NCI-H2196 treated with DMSO at 0.1 percent for 48 hours (cell line): ENCODE results near the gene ITCH.

Source experiments
- DNase-seq: peaks from one replicate; lab custom pipeline; 2025; ENCODE audit not compliant: unreplicated experiment; lab: John Stamatoyannopoulos, UW

ITCH gene

GRCh38 chr20:34526466-34526865 lies 163.4 kb downstream of the ITCH start:
- no peak for DNase-seq

- DNase-seq = no peak
Observed at GRCh38 chr20:34527016-34527415, 163.9 kb downstream of the ITCH start.

DNA sequence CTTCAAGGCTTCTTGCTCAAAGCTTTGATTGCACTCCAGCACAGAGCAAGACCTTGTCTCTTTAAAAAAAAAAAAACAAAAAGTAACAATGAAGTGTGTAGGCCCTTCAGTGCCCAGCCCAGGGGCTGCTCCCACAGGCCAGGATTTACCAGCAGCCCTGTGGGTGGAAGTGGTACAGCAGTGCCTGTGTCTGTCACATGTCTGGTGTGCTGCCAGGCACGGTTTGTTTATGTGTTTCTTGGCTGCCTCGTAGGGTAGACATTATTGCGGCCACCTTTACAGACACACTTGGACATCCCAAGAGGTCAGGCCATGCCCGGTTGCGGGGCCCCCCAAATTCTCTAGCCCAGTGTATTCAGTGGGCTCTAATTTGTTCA lies 165.8 kb downstream of the ITCH start:
- no peak for DNase-seq

- DNase-seq = no peak
Observed at GRCh38 chr20:34529742-34530141, 166.7 kb downstream of the ITCH start.

DNA sequence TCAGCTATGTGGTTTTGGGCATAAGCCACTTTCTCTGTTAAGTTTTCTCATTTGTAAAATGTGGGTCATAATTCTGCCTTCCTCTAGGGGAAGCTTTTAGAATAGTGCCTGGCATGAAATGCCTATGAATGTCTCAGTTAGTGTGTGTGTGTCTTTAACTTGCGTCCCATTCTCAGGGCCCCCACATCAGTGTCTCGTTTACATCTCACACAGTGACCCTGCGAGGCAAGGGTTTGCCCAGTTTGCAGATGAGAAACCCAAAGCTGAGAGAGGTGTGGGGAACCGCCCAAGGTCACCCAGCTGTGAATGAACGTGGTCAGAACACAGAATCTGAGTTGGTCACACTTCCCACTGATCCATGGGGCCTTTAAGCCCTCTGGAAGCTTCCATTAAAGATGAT lies 167.3 kb downstream of the ITCH start:
- no peak for DNase-seq

DNA sequence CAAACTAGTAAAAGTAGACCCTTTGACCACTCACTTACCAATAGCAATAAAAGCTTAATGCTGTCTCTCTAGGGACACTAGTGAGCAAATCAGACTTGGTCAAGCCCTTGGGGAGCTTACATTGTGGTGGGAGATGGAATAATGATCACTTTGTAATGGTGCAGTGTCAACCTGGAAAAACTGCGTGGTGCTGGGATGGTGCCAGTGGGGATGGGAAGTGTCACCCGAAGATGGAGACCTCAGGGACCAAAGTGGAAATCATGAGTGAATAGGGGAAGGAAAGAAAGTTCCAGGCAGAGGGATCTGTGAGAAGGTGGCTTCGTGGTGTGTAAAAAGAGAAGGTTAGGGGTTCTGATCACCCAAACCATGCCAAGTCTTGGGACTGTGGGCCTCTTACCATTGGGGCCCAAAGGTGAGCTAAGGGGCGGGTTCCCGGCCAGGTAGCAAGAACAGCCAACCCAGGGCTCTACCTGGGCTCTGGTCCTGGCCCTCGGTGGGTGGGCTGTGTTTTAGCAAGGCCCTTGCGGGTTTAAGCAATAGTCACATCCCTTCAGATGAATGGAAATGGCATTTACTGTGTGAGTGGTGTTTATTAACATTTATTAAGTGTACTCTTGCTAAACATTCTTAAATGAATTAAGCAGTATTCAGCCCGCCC lies 168.7 kb downstream of the ITCH start:
- no peak for DNase-seq

DNA sequence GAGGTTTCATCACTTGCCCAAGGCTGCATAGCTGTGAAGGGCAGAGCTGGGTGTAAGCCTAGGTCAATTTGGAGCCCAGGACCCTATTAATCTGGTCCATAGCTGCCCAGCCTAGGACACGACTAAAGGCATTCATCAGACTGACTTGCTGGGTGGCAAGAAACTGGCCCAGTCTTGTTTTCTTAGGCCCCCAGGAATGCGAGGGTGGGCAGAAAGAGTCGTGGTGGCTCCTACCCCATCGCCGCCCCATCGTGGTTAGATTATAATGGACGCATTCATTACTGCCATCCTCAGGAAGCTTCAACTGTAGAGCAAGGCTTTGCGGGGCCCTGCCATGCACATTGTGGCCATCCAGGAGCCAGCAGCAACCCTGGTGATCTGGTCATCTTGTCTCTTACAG lies 169.2 kb downstream of the ITCH start:
- no peak for DNase-seq

DNA sequence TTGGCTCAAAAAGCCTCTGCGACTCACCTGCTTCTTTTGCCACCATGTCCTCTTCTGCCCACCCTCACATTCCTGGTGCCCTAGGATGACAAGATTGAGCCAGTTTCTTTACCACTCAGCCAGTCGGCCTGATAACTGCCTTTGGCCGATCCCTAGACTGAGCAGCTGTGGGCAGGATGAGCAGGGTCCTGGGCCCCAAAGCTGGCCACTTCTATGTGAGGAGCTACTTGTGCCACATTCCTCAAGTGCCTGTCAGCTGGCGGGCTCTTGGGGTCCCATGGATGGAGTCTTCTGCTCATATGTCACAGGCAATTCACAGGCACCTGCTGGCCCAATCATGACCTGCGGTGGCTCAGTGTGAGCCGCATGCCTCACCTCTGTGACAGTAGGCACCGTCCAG lies 169.7 kb downstream of the ITCH start:
- no peak for DNase-seq

GRCh38 chr20:34534391-34535165 lies 171.5 kb downstream of the ITCH start:
- no peak for DNase-seq

GRCh38 chr20:34535301-34535840 lies 172.3 kb downstream of the ITCH start:
- no peak for DNase-seq

DNA sequence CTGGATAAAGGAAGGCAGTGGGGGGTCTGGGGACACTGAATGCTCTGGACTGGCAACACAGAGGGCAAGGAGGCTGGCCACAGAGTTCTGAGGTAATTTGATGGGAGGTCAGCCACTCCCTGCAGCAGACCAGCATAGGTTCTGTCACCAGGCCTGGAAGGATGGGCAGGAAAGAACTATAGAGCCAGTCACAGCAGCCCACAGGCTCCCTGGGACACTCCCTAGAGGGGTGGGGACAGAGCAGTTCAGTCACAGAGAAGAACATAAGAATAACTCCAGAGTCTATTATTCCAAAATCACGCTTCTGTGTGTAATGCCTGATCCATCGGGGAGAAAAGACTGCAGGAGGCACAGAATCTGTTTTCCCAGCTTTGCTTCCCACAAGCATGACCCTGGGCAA lies 172.8 kb downstream of the ITCH start:
- no peak for DNase-seq

- DNase-seq = no peak
Observed at GRCh38 chr20:34536798-34537394, 173.8 kb downstream of the ITCH start.

GRCh38 chr20:34537651-34538050 lies 174.6 kb downstream of the ITCH start:
- no peak for DNase-seq

GRCh38 chr20:34538671-34539123 lies 175.6 kb downstream of the ITCH start:
- peak; percentile 20 for DNase-seq

DNA sequence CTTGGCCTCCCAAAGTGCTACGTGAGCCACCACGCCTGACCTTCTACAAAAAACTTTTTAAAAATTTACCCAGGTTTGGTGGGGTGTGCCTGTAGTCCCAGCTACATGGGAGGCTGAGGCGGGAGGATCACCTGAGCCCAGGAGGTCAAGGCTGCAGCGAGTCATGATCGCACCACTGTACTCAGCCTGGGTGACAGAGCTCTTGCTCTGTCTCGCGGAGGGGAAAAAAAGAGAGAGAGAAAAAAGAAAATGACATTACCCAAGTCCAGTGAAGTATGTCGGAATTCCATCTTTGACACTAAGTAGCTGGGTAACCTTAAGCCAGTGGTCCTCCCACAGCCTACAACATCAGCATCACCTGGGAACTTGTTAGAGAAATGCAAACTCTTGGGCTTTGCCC lies 176.7 kb downstream of the ITCH start:
- no peak for DNase-seq

DNA sequence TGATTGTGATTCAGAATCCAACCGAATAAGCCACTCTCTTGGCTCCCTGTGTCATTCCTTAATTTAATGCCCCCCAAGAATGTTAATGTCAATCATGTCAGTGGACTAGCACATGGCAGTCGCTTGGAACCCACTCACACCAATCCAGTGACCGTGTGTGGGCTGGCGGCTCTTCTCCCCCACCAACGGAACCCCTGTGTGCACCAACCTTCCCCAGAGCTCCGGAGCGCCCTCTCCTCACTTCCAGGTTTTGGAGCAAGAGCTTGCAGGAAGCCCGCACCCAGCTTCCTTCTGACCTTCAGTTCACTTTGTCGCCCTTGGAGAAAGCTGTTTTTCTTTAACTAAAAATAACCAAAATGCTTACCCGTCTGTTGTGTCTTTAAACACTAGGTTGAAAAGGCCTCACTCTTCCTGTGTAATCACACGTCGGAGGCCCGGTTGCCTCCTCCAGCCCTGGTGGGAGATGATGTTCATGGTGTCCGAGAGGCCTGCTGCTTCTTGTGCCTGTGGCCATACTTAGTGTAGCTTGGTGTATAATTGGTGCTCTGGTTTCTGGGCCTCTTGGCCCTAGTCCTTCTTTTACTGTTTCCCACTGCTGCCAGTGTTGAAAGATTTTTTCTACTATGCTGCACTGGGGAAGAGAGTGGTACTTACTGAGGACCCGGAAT lies 177.7 kb downstream of the ITCH start:
- no peak for DNase-seq

GRCh38 chr20:34541264-34541901 lies 178.3 kb downstream of the ITCH start:
- DNase-seq = no peak

DNA sequence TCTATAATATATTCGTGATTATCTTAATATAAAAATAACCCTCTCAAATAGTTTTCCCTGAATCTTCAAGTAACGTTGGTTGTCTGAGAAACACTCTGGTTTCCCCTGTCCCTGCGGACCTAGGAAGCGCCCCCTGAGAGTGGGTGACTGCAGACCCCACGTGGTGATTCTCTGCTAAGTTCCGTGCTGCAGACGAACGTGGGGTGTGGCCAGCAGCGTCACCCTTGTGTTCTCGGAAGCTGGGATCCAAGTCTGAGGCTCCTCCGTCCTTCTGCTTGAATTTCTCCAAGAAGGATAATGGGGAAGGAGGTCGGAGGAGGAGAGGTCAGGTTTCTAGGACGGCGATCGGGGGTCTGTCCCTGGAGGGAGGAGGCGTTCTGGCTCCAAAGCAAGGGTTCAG lies 178.8 kb downstream of the ITCH start:
- no peak for DNase-seq

- no peak for DNase-seq
Observed at GRCh38 chr20:34542439-34542838, 179.4 kb downstream of the ITCH start.

GRCh38 chr20:34543463-34544056 lies 180.5 kb downstream of the ITCH start:
- DNase-seq = no peak
